ENCODE measurements around the gene CELF1. TPM values are rescaled to one million over a fixed set of nuclear protein-coding genes. Genes with fewer than 3 reads are reported as not detected.
"Not testable (repeated sequence)": the region's sequence is repeated elsewhere in the genome, so short reads cannot be mapped to it uniquely, and the experiment has no call there.

The CELF1 gene
- total RNA-seq, 1 donor, result 142 TPM

GRCh38 chr11:47534704-47535251, 18.2 kb downstream of the CELF1 start:
- H3K4me1 ChIP-seq (ENCODE audit: insufficient read depth, low read length), result peaks cover 50% of the 10 kb centered on the region
- H3K4me3 ChIP-seq (ENCODE audit: low read length), result no peak overlapping the region
- H3K27me3 ChIP-seq (ENCODE audit: insufficient read depth, low read length), result no peaks in the 10 kb centered on the region
- no peaks in the 10 kb centered on the region for H3K9me3 ChIP-seq (ENCODE audit: low read depth, low read length)

GRCh38 chr11:47533690-47534151, 19.2 kb downstream of the CELF1 start:
- peaks cover 41% of the 10 kb centered on the region for H3K4me1 ChIP-seq (ENCODE audit: insufficient read depth, low read length)
- no peak overlapping the region for H3K4me3 ChIP-seq (ENCODE audit: low read length)
- H3K9me3 ChIP-seq (ENCODE audit: low read depth, low read length), result no peaks in the 10 kb centered on the region

DNA sequence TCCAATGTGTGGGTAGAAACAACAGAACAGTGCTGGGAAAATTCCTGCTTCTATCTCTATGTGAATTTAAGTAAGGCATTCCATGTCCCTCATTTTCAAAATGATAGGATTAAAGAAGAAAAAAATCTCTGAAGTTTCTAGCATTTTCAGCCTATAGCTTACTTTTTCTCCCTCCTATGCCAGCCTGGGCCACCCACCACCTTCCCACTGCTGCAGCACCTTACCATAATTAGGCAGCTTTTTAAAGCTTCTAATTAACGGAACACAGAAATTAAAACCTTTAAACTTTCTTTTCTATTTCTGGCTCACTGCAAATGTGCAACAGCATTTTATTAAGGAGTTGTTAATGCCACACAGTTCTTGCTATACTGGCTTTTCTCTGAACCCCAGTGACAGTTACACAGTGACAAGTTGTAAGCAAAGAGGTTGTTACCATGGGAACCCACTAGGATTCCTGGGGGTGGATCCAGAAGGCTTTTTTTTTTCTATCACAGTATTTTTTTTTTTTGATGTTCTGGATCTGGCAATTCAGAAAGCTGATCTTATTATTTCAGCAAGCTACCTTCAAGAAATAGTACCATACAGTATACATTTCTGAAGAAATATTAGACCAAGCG, 20.2 kb downstream of the CELF1 start:
- Histone ChIP-seq H3K4me1 (ENCODE audit: insufficient read depth, low read length) (peaks cover 40% of the 10 kb centered on the region), H3K27me3 (ENCODE audit: insufficient read depth, low read length) (no peaks in the 10 kb centered on the region), H3K9me3 (ENCODE audit: low read depth, low read length) (no peaks in the 10 kb centered on the region), H3K4me3 (ENCODE audit: low read length) (no peak overlapping the region)

More at GRCh38 chr11:47533690-47534151, 19.2 kb downstream of the CELF1 start:
- H3K27me3 ChIP-seq (ENCODE audit: insufficient read depth, low read length), result no peaks in the 10 kb centered on the region

- peaks cover 32% of the 10 kb centered on the region for H3K4me1 ChIP-seq (ENCODE audit: insufficient read depth, low read length)
- no peak overlapping the region for H3K4me3 ChIP-seq (ENCODE audit: low read length)
Observed at GRCh38 chr11:47531666-47532065, 21.3 kb downstream of the CELF1 start.

GRCh38 chr11:47530721-47531120, 22.2 kb downstream of the CELF1 start:
- H3K4me3 ChIP-seq (ENCODE audit: low read length); H3K27me3 ChIP-seq (ENCODE audit: insufficient read depth, low read length); H3K9me3 ChIP-seq (ENCODE audit: low read depth, low read length): not testable (repeated sequence)
- H3K4me1 ChIP-seq (ENCODE audit: insufficient read depth, low read length), result peaks cover 32% of the 10 kb centered on the region

More at GRCh38 chr11:47531666-47532065, 21.3 kb downstream of the CELF1 start:
- no peaks in the 10 kb centered on the region for H3K9me3 ChIP-seq (ENCODE audit: low read depth, low read length)
- H3K27me3 ChIP-seq (ENCODE audit: insufficient read depth, low read length), result no peaks in the 10 kb centered on the region

DNA sequence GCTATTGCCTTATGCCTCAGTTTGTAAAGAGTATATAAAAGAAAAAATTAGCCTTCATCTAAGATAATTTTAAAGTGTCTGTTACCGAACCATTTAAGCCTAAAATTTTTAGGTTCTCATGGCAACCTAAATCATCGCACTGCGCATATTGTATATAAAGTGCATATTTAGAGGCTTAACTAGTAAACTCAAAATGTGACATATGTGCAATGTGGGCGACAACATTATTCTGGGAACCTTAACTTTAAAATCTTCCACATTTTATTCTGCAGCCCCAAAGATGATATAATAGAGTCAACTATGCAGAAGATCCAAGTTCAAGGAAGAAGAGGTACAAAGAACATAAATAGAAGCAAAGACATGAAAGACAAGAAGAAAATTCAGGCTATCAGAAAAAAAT, 23.0 kb downstream of the CELF1 start:
- H3K27me3 ChIP-seq (ENCODE audit: insufficient read depth, low read length), result no peaks in the 10 kb centered on the region
- H3K4me1 ChIP-seq (ENCODE audit: insufficient read depth, low read length), result peaks cover 37% of the 10 kb centered on the region
- H3K9me3 ChIP-seq (ENCODE audit: low read depth, low read length), result no peaks in the 10 kb centered on the region
- H3K4me3 ChIP-seq (ENCODE audit: low read length), result no peak overlapping the region

- Histone ChIP-seq H3K4me1 (ENCODE audit: insufficient read depth, low read length) (peaks cover 37% of the 10 kb centered on the region), H3K4me3 (ENCODE audit: low read length) (no peak overlapping the region), H3K27me3 (ENCODE audit: insufficient read depth, low read length) (no peaks in the 10 kb centered on the region), H3K9me3 (ENCODE audit: low read depth, low read length) (no peaks in the 10 kb centered on the region)
Observed at GRCh38 chr11:47527186-47527585, 25.7 kb downstream of the CELF1 start.

GRCh38 chr11:47526032-47526431, 26.9 kb downstream of the CELF1 start:
- not testable (repeated sequence) for H3K27me3 ChIP-seq (ENCODE audit: insufficient read depth, low read length); H3K4me3 ChIP-seq (ENCODE audit: low read length); H3K9me3 ChIP-seq (ENCODE audit: low read depth, low read length)
- H3K4me1 ChIP-seq (ENCODE audit: insufficient read depth, low read length), result peaks cover 40% of the 10 kb centered on the region

- no peak overlapping the region for H3K4me3 ChIP-seq (ENCODE audit: low read length)
- H3K9me3 ChIP-seq (ENCODE audit: low read depth, low read length), result no peaks in the 10 kb centered on the region
- no peaks in the 10 kb centered on the region for H3K27me3 ChIP-seq (ENCODE audit: insufficient read depth, low read length)
- H3K4me1 ChIP-seq (ENCODE audit: insufficient read depth, low read length), result peaks cover 46% of the 10 kb centered on the region
Observed at GRCh38 chr11:47524291-47524874, 28.5 kb downstream of the CELF1 start.

- no peaks in the 10 kb centered on the region for H3K27me3 ChIP-seq (ENCODE audit: insufficient read depth, low read length)
- no peak overlapping the region for H3K4me3 ChIP-seq (ENCODE audit: low read length)
- no peaks in the 10 kb centered on the region for H3K9me3 ChIP-seq (ENCODE audit: low read depth, low read length)
- peaks cover 52% of the 10 kb centered on the region for H3K4me1 ChIP-seq (ENCODE audit: insufficient read depth, low read length)
Observed at GRCh38 chr11:47523490-47524225, 29.3 kb downstream of the CELF1 start.

GRCh38 chr11:47518212-47518964, 34.5 kb downstream of the CELF1 start:
- no peaks in the 10 kb centered on the region for H3K9me3 ChIP-seq (ENCODE audit: low read depth, low read length)
- no peaks in the 10 kb centered on the region for H3K27me3 ChIP-seq (ENCODE audit: insufficient read depth, low read length)
- H3K4me1 ChIP-seq (ENCODE audit: insufficient read depth, low read length), result peaks cover 79% of the 10 kb centered on the region
- no peak overlapping the region for H3K4me3 ChIP-seq (ENCODE audit: low read length)

GRCh38 chr11:47516984-47517853, 35.7 kb downstream of the CELF1 start:
- Histone ChIP-seq H3K9me3 (ENCODE audit: low read depth, low read length) (no peaks in the 10 kb centered on the region), H3K27me3 (ENCODE audit: insufficient read depth, low read length) (no peaks in the 10 kb centered on the region), H3K4me3 (ENCODE audit: low read length) (no peak overlapping the region), H3K4me1 (ENCODE audit: insufficient read depth, low read length) (peaks cover 79% of the 10 kb centered on the region)

DNA sequence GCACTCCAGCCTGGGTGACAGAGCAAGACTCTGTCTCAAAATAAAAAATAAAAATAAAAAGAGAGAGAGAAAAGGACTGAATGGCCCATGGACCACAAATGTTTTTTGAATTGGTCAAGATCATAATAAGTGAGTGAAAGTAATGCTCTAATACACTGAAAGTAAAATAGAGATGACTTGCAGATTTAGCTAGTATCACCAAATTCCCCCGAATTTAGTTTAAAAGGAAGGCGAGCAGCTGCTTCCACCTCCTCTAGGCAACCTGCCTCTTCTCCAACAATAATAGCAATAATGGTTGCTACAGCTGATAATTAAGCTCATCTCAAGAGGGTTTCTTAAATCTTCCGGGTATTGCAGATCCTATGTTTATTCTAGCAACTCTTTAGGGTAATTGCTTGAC, 36.8 kb downstream of the CELF1 start:
- peaks cover 82% of the 10 kb centered on the region for H3K4me1 ChIP-seq (ENCODE audit: insufficient read depth, low read length)
- H3K4me3 ChIP-seq (ENCODE audit: low read length), result no peak overlapping the region

More for the DNA sequence above, 36.8 kb downstream of the CELF1 start:
- no peaks in the 10 kb centered on the region for H3K27me3 ChIP-seq (ENCODE audit: insufficient read depth, low read length)
- H3K9me3 ChIP-seq (ENCODE audit: low read depth, low read length), result no peaks in the 10 kb centered on the region
